Heart right ventricle (tissue), 16 donors: ENCODE results near the gene ZNF683. TPM values are rescaled to one million over a fixed set of nuclear protein-coding genes. Genes with fewer than 3 reads are reported as not detected.

ENCODE experiments used
- ATAC-seq, 8 donors: fragments of 200-7000 bp; cut with Tn5 transposase; one replicate each; pipeline ENCODE4 v1.9.1; 2020; ENCODE audit warnings: mild to moderate bottlenecking in 8 of 8, moderate library complexity in 8 of 8, moderate number of reproducible peaks in 1 of 8
- DNase-seq, 2 donors: peaks; one replicate each; pipeline ENCODE4 v3.0.0-alpha.2; 2020
- H3K27ac ChIP-seq, 10 donors: fragments of 200-600 bp; sonication (generic) in 2 of 10; one replicate each; pipeline versions ENCODE4 v1.5.0 to v1.8.0; 2020 to 2022; ENCODE audit warnings: mild to moderate bottlenecking in 3 of 10
- H3K27me3 ChIP-seq, 7 donors: fragments of 200-600 bp; one replicate each; pipeline ENCODE4 v1.8.0; 2021 to 2022; ENCODE audit warnings: mild to moderate bottlenecking in 2 of 7
- H3K36me3 ChIP-seq, 9 donors: fragments of 200-600 bp; sonication (generic) in 1 of 9; one replicate each; pipeline versions ENCODE4 v1.5.0 to v1.8.0; 2020 to 2022; ENCODE audit warnings: mild to moderate bottlenecking in 2 of 9
- H3K4me1 ChIP-seq, 9 donors: fragments of 200-600 bp; sonication (generic) in 1 of 9; one replicate each; pipeline versions ENCODE4 v1.5.0 to v1.8.0; 2020 to 2022; ENCODE audit warnings: mild to moderate bottlenecking in 4 of 9
- H3K4me3 ChIP-seq, 10 donors: fragments of 200-600 bp; sonication (generic) in 2 of 10; one replicate each; pipeline versions ENCODE4 v1.5.0 to v1.8.0; 2020 to 2022; ENCODE audit warnings: mild to moderate bottlenecking in 7 of 10, moderate library complexity in 2 of 10
- H3K9me3 ChIP-seq, 11 donors: fragments of 200-600 bp in 10 of 11; sonication (generic) in 2 of 11; one replicate each; pipeline versions ENCODE4 v1.5.0 to v1.8.0; 2013 to 2022; ENCODE audit warnings: mild to moderate bottlenecking in 2 of 11, control low read depth in 1 of 11, moderate library complexity in 1 of 11
- CTCF ChIP-seq, 9 donors: fragments of 200-600 bp; sonication (generic) in 2 of 9; IDR thresholded peaks; one replicate each; pipeline versions ENCODE4 v1.5.0 to v1.8.0; 2021 to 2022; ENCODE audit warnings: antibody characterized with exemption in 9 of 9, mild to moderate bottlenecking in 5 of 9, moderate library complexity in 1 of 9
- WGBS, 2 donors: extraction: QIAGEN DNeasy Blood & Tissue Kit; methylation state at CpG; one replicate each; pipeline ENCODE4 v1.1.7; 2013; ENCODE audit warnings: inconsistent platforms in 1 of 2; 5-methylcytosine and 5-hydroxymethylcytosine counted together
- intact Hi-C, 10 donors: fragments of 100-400 bp; cut with DNase I; formaldehyde crosslinking; loops; one replicate each; pipeline versions ENCODE4 v1.11.1 to v1.14.2; 2022
- polyA plus RNA-seq, 2 donors: library from polyadenylated mRNA; stranded (reverse); fragments of 200-250 nt; gene quantifications; one replicate each; pipeline ENCODE4 v1.2.3, GENCODE V29; 2013
- total RNA-seq, 10 donors: library from RNA; stranded (reverse); fragmentation: NEBNext Ultra II Directional in 3 of 10; extraction: Animal tissue kit (Norgen Biotek cat#: 25700) in 3 of 10; gene quantifications; one replicate each; pipeline versions ENCODE4 v1.2.1 to v1.2.4, GENCODE V29; 2021 to 2023
- donor health status: Arrhythmogenic right ventricular cardiomyopathy.
- donor health status: ischemic (EF 13 %, LVEDD 7.1; RV severe dilation, severe dysfunction).
- donor health status: healthy with polysubstance abuse.
- donor health status: DM: no; HTN: yes; CAD: no.
- donor health status: DM: no; HTN: no; CAD: no.
- donor health status: ischemic (EF 25% LVEDD 6.9; RV normal size, moderate dysfunction).
- donor health status: ischemic (EF 25% LVEDD 5.7; RV mildly dilated, moderate dysfunction).
- donor health status: healthy.
- donor health status: DM: yes; HTN: yes; CAD: no.
- donor health status: Ischemic cardiomyopathy.
- donor health status: ischemic (EF 35%, LVEDD 5.7; RV mildly dilated, moderate dysfunction).
- donor health status: nonischemic (EF 11% LVEDD 7.7; RV severe dilation, severe dysfunction).
- donor health status: DM: yes; HTN: yes; CAD: no.
- donor health status: PGD.
- donor health status: ischemic (EF 29% LVEDD 5.4; RV normal size, mild dysfunction).
- donor health status: nonischemic (EF 23%, LVEDD 6.1; RV moderate dilation, normal function).

The ZNF683 gene
- total and polyA plus RNA-seq, 12 donors = 0.04 to 1.3 (median 0.15) TPM; not detected in 9

GRCh38 chr1:26413031-26413430 is 40.5 kb upstream of the ZNF683 start:
- peaks cover 29 to 86% (median 68%) of the 10 kb centered on the region in 7 donors for H3K27me3 ChIP-seq
- DNase-seq = no peak
- H3K9me3 ChIP-seq = no peaks in the 10 kb centered on the region
- intact Hi-C loops = loop anchor here in 2 of 10 donors (10.0 kb wide), 1 partner anchor 308 kb away; no protein-coding TSS in a partner anchor
- no peaks in the 10 kb centered on the region for H3K36me3 ChIP-seq
- no peak for TF ChIP-seq CTCF (IDR thresholded peaks at IDR 0.05)
- H3K4me1 ChIP-seq = peaks cover 0 to 6% (median 0%) of the 10 kb centered on the region in 9 donors
- no peak for ATAC-seq
- WGBS, 2 donors = 0 to 8% methylated on average over 1 of the region's 1 CpG
- H3K27ac ChIP-seq = no peak overlapping the region
- H3K4me3 ChIP-seq = no peak overlapping the region

- DNase-seq (no peak), ATAC-seq (no peak)
- no peak for TF ChIP-seq CTCF (IDR thresholded peaks at IDR 0.05)
- intact Hi-C loops = loop anchor here in 2 of 10 donors (10.0 kb wide), 1 partner anchor 308 kb away; no protein-coding TSS in a partner anchor
- no peak overlapping the region for H3K27ac ChIP-seq
- WGBS, 2 donors = 12 to 19% methylated on average over 9 of the region's 9 CpGs
- H3K9me3 ChIP-seq = no peaks in the 10 kb centered on the region
- peaks cover 29 to 86% (median 68%) of the 10 kb centered on the region in 7 donors for H3K27me3 ChIP-seq
- peaks cover 0 to 6% (median 0%) of the 10 kb centered on the region in 9 donors for H3K4me1 ChIP-seq
- no peak overlapping the region for H3K4me3 ChIP-seq
- no peaks in the 10 kb centered on the region for H3K36me3 ChIP-seq
These were observed 39.8 kb upstream of the ZNF683 start for GRCh38 chr1:26412180-26412840.

- intact Hi-C loops = loop anchor here in 2 of 10 donors (10.0 kb wide), 1 partner anchor 307 kb away; no protein-coding TSS in a partner anchor
- no peak overlapping the region for H3K4me3 ChIP-seq
- peaks cover 0 to 6% (median 0%) of the 10 kb centered on the region in 9 donors for H3K4me1 ChIP-seq
- DNase-seq (no peak), ATAC-seq (no peak)
- H3K27ac ChIP-seq = no peak overlapping the region
- H3K27me3 ChIP-seq = peaks cover 29 to 85% (median 73%) of the 10 kb centered on the region in 7 donors
- 7% methylated on average over 20 of the region's 20 CpGs for WGBS, 2 donors
- H3K36me3 ChIP-seq = no peaks in the 10 kb centered on the region
- no peaks in the 10 kb centered on the region for H3K9me3 ChIP-seq
- TF ChIP-seq CTCF (IDR thresholded peaks at IDR 0.05) = no peak
These were observed 39.1 kb upstream of the ZNF683 start for GRCh38 chr1:26411624-26412074.

GRCh38 chr1:26410706-26411623 is 38.4 kb upstream of the ZNF683 start, which contains the start of gene LIN28A:
Gene LIN28A (plus strand): TSS chr1:26410817. CDS start chr1:26410892, 75 bp downstream.
- Histone ChIP-seq H3K27me3 (peaks cover 29 to 78% (median 72%) of the 10 kb centered on the region in 7 donors), H3K36me3 (no peaks in the 10 kb centered on the region), H3K4me3 (no peak within 1 kb of the TSS), H3K27ac (no peak within 1 kb of the TSS), H3K4me1 (peaks cover 0 to 6% (median 0%) of the 10 kb centered on the region in 9 donors), H3K9me3 (no peaks in the 10 kb centered on the region)
- WGBS, 2 donors = 1 to 3% methylated on average over 69 to 70 of the region's 70 CpGs
- TF ChIP-seq CTCF (IDR thresholded peaks at IDR 0.05) = no peak
- DNase-seq (no peak), ATAC-seq (peak in 1 of 8 donors; percentile 41)
- intact Hi-C loops = loop anchor here in 2 of 10 donors (10.0 kb wide), 1 partner anchor 306 kb away; no protein-coding TSS in a partner anchor
